GM21576 (cell line): Measurements from ENCODE around the gene ZNF586.
A peak's percentile ranks its signal among the peaks of the same experiment; 100 is the strongest.
"Not testable (repeated sequence)": the region's sequence is repeated elsewhere in the genome, so short reads cannot be mapped to it uniquely, and the experiment has no call there.

ENCODE experiments used
- ATAC-seq: cut with Tn5 transposase; IDR thresholded peaks from one replicate; pipeline ENCODE4 v1.9.1; 2021; ENCODE audit warnings: mild to moderate bottlenecking, moderate library complexity; ENCODE audit not compliant: unreplicated experiment

ZNF586 gene

GRCh38 chr19:57789288-57789687, 19.8 kb downstream of the ZNF586 start:
- no peak for ATAC-seq

GRCh38 chr19:57796580-57796979, 27.1 kb downstream of the ZNF586 start:
- ATAC-seq: not testable (repeated sequence)

GRCh38 chr19:57800696-57801095, 31.2 kb downstream of the ZNF586 start:
- no peak for ATAC-seq

GRCh38 chr19:57802269-57802668, 32.8 kb downstream of the ZNF586 start:
- ATAC-seq: no peak

GRCh38 chr19:57803265-57803593, 33.8 kb downstream of the ZNF586 start:
- ATAC-seq: no peak

GRCh38 chr19:57803594-57804325, 34.3 kb downstream of the ZNF586 start:
- ATAC-seq: no peak

GRCh38 chr19:57807541-57807940, 38.1 kb downstream of the ZNF586 start:
- ATAC-seq: no peak

GRCh38 chr19:57810410-57811295, 41.2 kb downstream of the ZNF586 start:
- ATAC-seq: not testable (repeated sequence)

- ATAC-seq: no peak
Measured at GRCh38 chr19:57812226-57812625, 42.8 kb downstream of the ZNF586 start.

- ATAC-seq: not testable (repeated sequence)
Measured at GRCh38 chr19:57812975-57813820, 43.7 kb downstream of the ZNF586 start.

- no peak for ATAC-seq
Measured at GRCh38 chr19:57813919-57814504, 44.5 kb downstream of the ZNF586 start.

- peak; percentile 74 for ATAC-seq
Measured at GRCh38 chr19:57814505-57815246, 45.2 kb downstream of the ZNF586 start, which contains the start of gene ZNF552. Gene ZNF552 (minus strand): TSS chr19:57814913. CDS start chr19:57814743, 170 bp downstream.

GRCh38 chr19:57815247-57816075, 46.0 kb downstream of the ZNF586 start:
- no peak for ATAC-seq

GRCh38 chr19:57816652-57817051, 47.2 kb downstream of the ZNF586 start:
- ATAC-seq: no peak

- ATAC-seq: no peak
Measured at GRCh38 chr19:57817976-57818375, 48.5 kb downstream of the ZNF586 start.

- no peak for ATAC-seq
Measured at GRCh38 chr19:57818378-57818777, 48.9 kb downstream of the ZNF586 start.

- ATAC-seq: peak; percentile 86
Measured at GRCh38 chr19:57819475-57820148, 50.1 kb downstream of the ZNF586 start.

- ATAC-seq: no peak
Measured at GRCh38 chr19:57820599-57820998, 51.1 kb downstream of the ZNF586 start.

- not testable (repeated sequence) for ATAC-seq
Measured at GRCh38 chr19:57821095-57821494, 51.6 kb downstream of the ZNF586 start.
